Liver (tissue), 9 donors: ENCODE data around the gene ASTE1. TPM values are rescaled to one million over a fixed set of nuclear protein-coding genes. Genes with fewer than 3 reads are reported as not detected.

ENCODE experiments used
- DNase-seq: peaks from one replicate; pipeline ENCODE4 v3.0.0-alpha.2; 2017; ENCODE audit warnings: low spot score
- H3K27ac ChIP-seq, 2 donors: one replicate each; pipeline ENCODE4 v1.7.0; 2013; ENCODE audit warnings: inconsistent platforms in 2 of 2, low read length in 2 of 2, control low read depth in 1 of 2, low read depth in 1 of 2, mild to moderate bottlenecking in 1 of 2
- H3K27me3 ChIP-seq, 4 donors: one replicate each; pipeline versions ENCODE4 v1.6.1 to v1.7.0; 2013; ENCODE audit warnings: low read length in 3 of 4, inconsistent platforms in 1 of 4, mild to moderate bottlenecking in 1 of 4, moderate library complexity in 1 of 4; ENCODE audit not compliant: control insufficient read depth in 4 of 4, insufficient read depth in 4 of 4
- H3K36me3 ChIP-seq, 4 donors: one replicate each; pipeline versions ENCODE4 v1.6.1 to v1.7.0; 2013; ENCODE audit warnings: low read length in 3 of 4, mild to moderate bottlenecking in 3 of 4, low read depth in 1 of 4, moderate library complexity in 1 of 4; ENCODE audit not compliant: control insufficient read depth in 4 of 4, insufficient read depth in 3 of 4
- H3K4me1 ChIP-seq, 4 donors: one replicate each; pipeline versions ENCODE4 v1.6.1 to v1.7.0; 2013; ENCODE audit warnings: low read length in 3 of 4, mild to moderate bottlenecking in 3 of 4, moderate library complexity in 1 of 4; ENCODE audit not compliant: control insufficient read depth in 4 of 4, insufficient read depth in 4 of 4
- H3K4me3 ChIP-seq, 3 donors: one replicate each; pipeline versions ENCODE4 v1.6.1 to v1.7.0; 2013; ENCODE audit warnings: low read length in 3 of 3, control low read depth in 1 of 3, low read depth in 1 of 3, mild to moderate bottlenecking in 1 of 3
- H3K9ac ChIP-seq, 2 donors: one replicate each; pipeline ENCODE4 v1.7.0; 2013; ENCODE audit warnings: low read length in 2 of 2, mild to moderate bottlenecking in 2 of 2, moderate library complexity in 2 of 2, control low read depth in 1 of 2, low read depth in 1 of 2
- H3K9me3 ChIP-seq, 4 donors: one replicate each; pipeline versions ENCODE4 v1.6.1 to v1.7.0; 2013; ENCODE audit warnings: low read length in 3 of 4; ENCODE audit not compliant: control insufficient read depth in 4 of 4
- CTCF ChIP-seq: fragments of 150-350 bp; IDR thresholded peaks from 2 replicates; pipeline ENCODE4 v1.5.1; 2017; ENCODE audit warnings: improper control_type of control experiment, low read depth, low read length; ENCODE audit not compliant: missing input control
- EGR1 ChIP-seq, 2 donors: IDR thresholded peaks; 2 replicates each; pipeline ENCODE4 v1.6.1; 2016 to 2018; ENCODE audit warnings: antibody characterized with exemption in 2 of 2, low read depth in 2 of 2
- FOXA1 ChIP-seq: IDR thresholded peaks from 2 replicates; pipeline ENCODE4 v1.6.1; 2016; ENCODE audit warnings: antibody characterized with exemption
- FOXA2 ChIP-seq: IDR thresholded peaks from 2 replicates; pipeline ENCODE4 v1.6.1; 2016; ENCODE audit warnings: antibody characterized with exemption
- GABPA ChIP-seq, 2 donors: IDR thresholded peaks in 1 of 2; conservative IDR thresholded peaks in 1 of 2; 2 replicates each; pipeline ENCODE4 v1.6.1; 2016; ENCODE audit warnings: antibody characterized with exemption in 2 of 2, mild to moderate bottlenecking in 1 of 2, moderate library complexity in 1 of 2
- HNF4A ChIP-seq, 2 donors: conservative IDR thresholded peaks; 2 replicates each; pipeline ENCODE4 v1.6.1; 2016; ENCODE audit warnings: antibody characterized with exemption in 2 of 2, mild to moderate bottlenecking in 2 of 2
- HNF4G ChIP-seq: IDR thresholded peaks from 2 replicates; pipeline ENCODE4 v1.6.1; 2016; ENCODE audit warnings: antibody characterized with exemption
- JUND ChIP-seq, 2 donors: IDR thresholded peaks; 2 replicates each; pipeline ENCODE4 v1.6.1; 2016; ENCODE audit warnings: antibody characterized with exemption in 2 of 2
- MAX ChIP-seq: IDR thresholded peaks from 2 replicates; pipeline ENCODE4 v1.6.1; 2016; ENCODE audit warnings: antibody characterized with exemption
- NR2F2 ChIP-seq: IDR thresholded peaks from 2 replicates; pipeline ENCODE4 v1.6.1; 2016; ENCODE audit warnings: antibody characterized with exemption
- RAD21 ChIP-seq, 2 donors: IDR thresholded peaks; 2 replicates each; pipeline ENCODE4 v1.6.1; 2016; ENCODE audit warnings: antibody characterized with exemption in 2 of 2, mild to moderate bottlenecking in 2 of 2
- REST ChIP-seq: IDR thresholded peaks from 2 replicates; pipeline ENCODE4 v1.6.1; 2016; ENCODE audit warnings: antibody characterized with exemption, mild to moderate bottlenecking
- RXRA ChIP-seq, 2 donors: IDR thresholded peaks; 2 replicates each; pipeline ENCODE4 v1.6.1; 2017 to 2018; ENCODE audit warnings: antibody characterized with exemption in 2 of 2, mild to moderate bottlenecking in 1 of 2
- SP1 ChIP-seq: IDR thresholded peaks from 2 replicates; pipeline ENCODE4 v1.6.1; 2018; ENCODE audit warnings: antibody characterized with exemption, mild to moderate bottlenecking
- TAF1 ChIP-seq: conservative IDR thresholded peaks from 2 replicates; pipeline ENCODE4 v1.6.1; 2016; ENCODE audit warnings: antibody characterized with exemption, mild to moderate bottlenecking
- YY1 ChIP-seq: IDR thresholded peaks from 2 replicates; pipeline ENCODE4 v1.6.1; 2016; ENCODE audit warnings: antibody characterized with exemption, mild to moderate bottlenecking
- WGBS: extraction: QIAGEN DNeasy Blood & Tissue Kit; methylation state at CpG from one replicate; pipeline ENCODE4 v1.1.7; 2013; 5-methylcytosine and 5-hydroxymethylcytosine counted together
- polyA plus RNA-seq, 2 donors: library from polyadenylated mRNA; stranded (reverse) in 1 of 2; unstranded in 1 of 2; fragments of 200-250 nt in 1 of 2; fragments of >200 nt in 1 of 2; fragmentation: Nextera tagmentation in 1 of 2; extraction: Ambion mirVana in 1 of 2; gene quantifications; one replicate each; pipeline versions ENCODE4 v1.2.1 to v1.2.3, GENCODE V29; 2013 to 2015
- total RNA-seq, 2 donors: library from RNA; depleted of rRNA; stranded (reverse); fragments of >200 nt; gene quantifications; one replicate each; pipeline ENCODE4 v1.2.3, GENCODE V29; 2014
- TF ChIP-seq, protein P1 (sequence below): IDR thresholded peaks from 2 replicates; pipeline ENCODE4 v1.6.1; 2016; ENCODE audit warnings: antibody characterized with exemption
- TF ChIP-seq, protein P2 (sequence below): IDR thresholded peaks from 2 replicates; pipeline ENCODE4 v1.6.1; 2016; ENCODE audit warnings: antibody characterized with exemption
- donor health status: healthy.
- donor health status: healthy.
- donor health status: healthy.
- donor health status: healthy.
- donor health status: healthy.

ASTE1 gene
- total and polyA plus RNA-seq, 4 donors: 2.6 to 6.0 (median 5.1) TPM

- H3K9me3 ChIP-seq: no peaks in the 10 kb centered on the region
- WGBS: 93% methylated on average over 1 of the region's 1 CpG
- peaks cover 1 to 11% (median 7%) of the 10 kb centered on the region in 4 donors for H3K36me3 ChIP-seq
- H3K9ac ChIP-seq: no peak overlapping the region
- H3K27me3 ChIP-seq: no peaks in the 10 kb centered on the region
- no peak overlapping the region for H3K4me3 ChIP-seq
- TF ChIP-seq NR2F2: no peak
- TF ChIP-seq, protein P1, sequence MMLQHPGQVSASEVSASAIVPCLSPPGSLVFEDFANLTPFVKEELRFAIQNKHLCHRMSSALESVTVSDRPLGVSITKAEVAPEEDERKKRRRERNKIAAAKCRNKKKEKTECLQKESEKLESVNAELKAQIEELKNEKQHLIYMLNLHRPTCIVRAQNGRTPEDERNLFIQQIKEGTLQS: no peak
- TF ChIP-seq HNF4A (conservative IDR thresholded peaks at IDR 0.05): no peak
- no peak for TF ChIP-seq JUND (IDR thresholded peaks at IDR 0.05)
- no peak for TF ChIP-seq RXRA (IDR thresholded peaks at IDR 0.05)
- no peak for TF ChIP-seq EGR1 (IDR thresholded peaks at IDR 0.05; ENCODE audit: low read depth in 2 of 2)
- TF ChIP-seq FOXA1: no peak
- TF ChIP-seq GABPA (IDR thresholded peaks at IDR 0.05 in 1 of 2, conservative IDR thresholded peaks at IDR 0.05 in 1 of 2): no peak
- TF ChIP-seq, protein P2, sequence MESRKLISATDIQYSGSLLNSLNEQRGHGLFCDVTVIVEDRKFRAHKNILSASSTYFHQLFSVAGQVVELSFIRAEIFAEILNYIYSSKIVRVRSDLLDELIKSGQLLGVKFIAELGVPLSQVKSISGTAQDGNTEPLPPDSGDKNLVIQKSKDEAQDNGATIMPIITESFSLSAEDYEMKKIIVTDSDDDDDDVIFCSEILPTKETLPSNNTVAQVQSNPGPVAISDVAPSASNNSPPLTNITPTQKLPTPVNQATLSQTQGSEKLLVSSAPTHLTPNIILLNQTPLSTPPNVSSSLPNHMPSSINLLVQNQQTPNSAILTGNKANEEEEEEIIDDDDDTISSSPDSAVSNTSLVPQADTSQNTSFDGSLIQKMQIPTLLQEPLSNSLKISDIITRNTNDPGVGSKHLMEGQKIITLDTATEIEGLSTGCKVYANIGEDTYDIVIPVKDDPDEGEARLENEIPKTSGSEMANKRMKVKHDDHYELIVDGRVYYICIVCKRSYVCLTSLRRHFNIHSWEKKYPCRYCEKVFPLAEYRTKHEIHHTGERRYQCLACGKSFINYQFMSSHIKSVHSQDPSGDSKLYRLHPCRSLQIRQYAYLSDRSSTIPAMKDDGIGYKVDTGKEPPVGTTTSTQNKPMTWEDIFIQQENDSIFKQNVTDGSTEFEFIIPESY: no peak
- TF ChIP-seq HNF4G: no peak
- H3K27ac ChIP-seq: no peak overlapping the region
- no peak for DNase-seq
- no peaks in the 10 kb centered on the region for H3K4me1 ChIP-seq
These were observed 25.6 kb downstream of the ASTE1 start for GRCh38 chr3:131001071-131001470.

DNA sequence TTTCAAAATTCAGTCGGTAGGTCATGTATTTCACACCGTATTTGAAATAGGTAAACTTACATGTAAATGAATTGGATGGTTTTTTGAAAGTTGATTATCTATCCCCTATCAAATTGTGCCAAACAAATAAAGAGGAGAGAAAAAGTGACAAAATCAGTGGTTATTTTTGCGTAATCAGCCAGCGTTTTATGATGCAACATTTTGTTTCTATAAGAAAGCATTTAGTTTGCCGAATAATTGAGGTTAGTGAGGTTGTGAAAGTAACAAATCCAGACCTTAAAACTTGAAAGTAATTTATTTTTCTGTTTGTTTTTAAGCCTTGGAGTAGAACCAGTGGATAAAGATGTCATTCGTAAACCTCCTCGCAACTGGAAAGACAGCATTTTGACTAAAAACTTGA lies 29.3 kb downstream of the ASTE1 start:
- H3K27ac ChIP-seq: no peak overlapping the region
- no peaks in the 10 kb centered on the region for H3K9me3 ChIP-seq
- H3K4me1 ChIP-seq: no peaks in the 10 kb centered on the region
- no peak for DNase-seq
- H3K27me3 ChIP-seq: no peaks in the 10 kb centered on the region
- no peak for TF ChIP-seq EGR1 (IDR thresholded peaks at IDR 0.05; ENCODE audit: low read depth in 2 of 2)
- no peak for TF ChIP-seq FOXA1
- TF ChIP-seq GABPA (IDR thresholded peaks at IDR 0.05 in 1 of 2, conservative IDR thresholded peaks at IDR 0.05 in 1 of 2): no peak
- no peak for TF ChIP-seq NR2F2
- TF ChIP-seq JUND (IDR thresholded peaks at IDR 0.05): no peak
- no peak for TF ChIP-seq MAX
- TF ChIP-seq HNF4A (conservative IDR thresholded peaks at IDR 0.05): no peak
- no peak for TF ChIP-seq CTCF
- TF ChIP-seq REST: no peak
- TF ChIP-seq, protein P1: no peak
- no peak for TF ChIP-seq TAF1
- no peak for TF ChIP-seq RAD21 (IDR thresholded peaks at IDR 0.05)
- TF ChIP-seq YY1: no peak
- TF ChIP-seq FOXA2: no peak
- TF ChIP-seq SP1: no peak
- no peak for TF ChIP-seq HNF4G
- TF ChIP-seq, protein P2: no peak
- TF ChIP-seq RXRA (IDR thresholded peaks at IDR 0.05): no peak
- H3K9ac ChIP-seq: no peak overlapping the region
- H3K36me3 ChIP-seq: peaks cover 1 to 11% (median 7%) of the 10 kb centered on the region in 4 donors
- WGBS: 80% methylated on average over 7 of the region's 7 CpGs
- H3K4me3 ChIP-seq: no peak overlapping the region
